GM12875 (cell line): Measurements from ENCODE around the gene OVCA2.

Experiments used
- H3K4me3 ChIP-seq: one replicate; pipeline ENCODE4 v1.5.1; 2011; ENCODE audit warnings: low read depth, low read length, control low read depth
- TF ChIP-seq, protein P1 (sequence below): IDR thresholded peaks from 2 replicates; pipeline ENCODE4 v1.5.1; 2011; ENCODE audit warnings: low read depth, mild to moderate bottlenecking, control low read depth, inconsistent platforms, low read length, moderate library complexity, borderline replicate concordance; ENCODE audit not compliant: insufficient read depth

The OVCA2 gene

DNA sequence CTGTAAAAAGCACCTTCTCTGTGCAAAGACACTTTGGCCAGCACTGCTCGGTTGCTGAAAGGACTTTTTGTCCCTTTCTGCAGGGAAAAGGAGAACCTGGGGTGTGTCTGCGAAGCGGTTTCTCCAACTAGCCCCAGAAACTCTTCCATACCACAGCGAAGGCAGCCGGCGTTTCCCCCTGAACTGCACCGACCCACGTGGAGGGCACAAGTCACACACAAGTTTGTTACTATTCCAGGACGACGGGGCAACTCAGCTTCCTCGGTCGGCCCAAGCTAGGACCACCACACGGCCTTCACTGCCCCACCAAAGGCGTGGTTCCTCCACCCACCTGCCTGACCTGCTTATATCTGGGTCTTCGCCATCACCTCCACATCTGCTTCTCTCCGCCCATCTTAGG is 18.6 kb upstream of the OVCA2 start:
- TF ChIP-seq, protein P1, sequence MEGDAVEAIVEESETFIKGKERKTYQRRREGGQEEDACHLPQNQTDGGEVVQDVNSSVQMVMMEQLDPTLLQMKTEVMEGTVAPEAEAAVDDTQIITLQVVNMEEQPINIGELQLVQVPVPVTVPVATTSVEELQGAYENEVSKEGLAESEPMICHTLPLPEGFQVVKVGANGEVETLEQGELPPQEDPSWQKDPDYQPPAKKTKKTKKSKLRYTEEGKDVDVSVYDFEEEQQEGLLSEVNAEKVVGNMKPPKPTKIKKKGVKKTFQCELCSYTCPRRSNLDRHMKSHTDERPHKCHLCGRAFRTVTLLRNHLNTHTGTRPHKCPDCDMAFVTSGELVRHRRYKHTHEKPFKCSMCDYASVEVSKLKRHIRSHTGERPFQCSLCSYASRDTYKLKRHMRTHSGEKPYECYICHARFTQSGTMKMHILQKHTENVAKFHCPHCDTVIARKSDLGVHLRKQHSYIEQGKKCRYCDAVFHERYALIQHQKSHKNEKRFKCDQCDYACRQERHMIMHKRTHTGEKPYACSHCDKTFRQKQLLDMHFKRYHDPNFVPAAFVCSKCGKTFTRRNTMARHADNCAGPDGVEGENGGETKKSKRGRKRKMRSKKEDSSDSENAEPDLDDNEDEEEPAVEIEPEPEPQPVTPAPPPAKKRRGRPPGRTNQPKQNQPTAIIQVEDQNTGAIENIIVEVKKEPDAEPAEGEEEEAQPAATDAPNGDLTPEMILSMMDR: no peak

DNA sequence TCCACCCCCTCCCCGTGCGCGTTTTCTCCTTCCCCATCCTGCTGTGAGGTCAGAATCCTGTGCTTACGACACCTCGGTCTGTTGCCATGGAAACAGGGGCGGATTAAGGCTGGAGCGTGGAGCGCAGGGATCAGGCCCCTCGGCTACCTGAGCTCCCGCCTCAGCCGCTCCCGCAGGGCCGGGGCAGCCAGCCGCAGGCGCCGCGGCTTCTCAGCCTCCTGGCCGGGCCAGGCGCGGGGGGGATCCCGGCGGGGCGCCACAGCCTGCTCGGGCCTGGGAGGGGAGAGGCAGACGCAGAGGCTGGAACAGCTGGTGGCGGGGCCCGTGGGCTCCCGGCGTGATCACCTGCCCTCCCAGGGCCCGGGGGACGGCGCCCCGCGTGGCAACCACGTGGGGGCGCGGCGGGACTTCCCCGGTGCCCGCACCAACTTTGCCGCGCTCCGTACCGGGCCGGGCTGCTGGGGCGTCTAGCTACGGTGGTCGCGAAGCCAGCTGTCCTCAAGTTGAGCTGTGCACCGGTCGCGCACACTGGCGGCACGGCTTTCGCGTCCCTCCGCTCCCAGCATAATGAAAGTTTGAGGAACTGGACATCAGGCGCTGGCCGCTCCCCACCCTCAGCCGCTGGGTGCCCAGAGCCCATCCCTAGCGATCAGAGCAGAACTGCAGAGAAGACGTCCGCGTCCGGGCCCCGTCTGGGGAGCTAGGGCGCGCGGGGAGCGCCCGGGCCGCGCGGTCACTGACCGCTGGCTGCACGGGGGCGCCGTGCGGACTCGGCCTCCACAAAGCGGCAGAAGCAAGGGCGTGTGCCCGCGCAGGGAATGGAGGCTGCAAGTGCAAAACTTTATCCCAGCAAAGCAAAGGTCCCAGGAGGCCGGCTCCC is 17.9 kb upstream of the OVCA2 start:
- TF ChIP-seq, protein P1: no peak
- H3K4me3 ChIP-seq: no peak overlapping the region

More for the DNA sequence above, 18.6 kb upstream of the OVCA2 start:
- H3K4me3 ChIP-seq: no peak overlapping the region

DNA sequence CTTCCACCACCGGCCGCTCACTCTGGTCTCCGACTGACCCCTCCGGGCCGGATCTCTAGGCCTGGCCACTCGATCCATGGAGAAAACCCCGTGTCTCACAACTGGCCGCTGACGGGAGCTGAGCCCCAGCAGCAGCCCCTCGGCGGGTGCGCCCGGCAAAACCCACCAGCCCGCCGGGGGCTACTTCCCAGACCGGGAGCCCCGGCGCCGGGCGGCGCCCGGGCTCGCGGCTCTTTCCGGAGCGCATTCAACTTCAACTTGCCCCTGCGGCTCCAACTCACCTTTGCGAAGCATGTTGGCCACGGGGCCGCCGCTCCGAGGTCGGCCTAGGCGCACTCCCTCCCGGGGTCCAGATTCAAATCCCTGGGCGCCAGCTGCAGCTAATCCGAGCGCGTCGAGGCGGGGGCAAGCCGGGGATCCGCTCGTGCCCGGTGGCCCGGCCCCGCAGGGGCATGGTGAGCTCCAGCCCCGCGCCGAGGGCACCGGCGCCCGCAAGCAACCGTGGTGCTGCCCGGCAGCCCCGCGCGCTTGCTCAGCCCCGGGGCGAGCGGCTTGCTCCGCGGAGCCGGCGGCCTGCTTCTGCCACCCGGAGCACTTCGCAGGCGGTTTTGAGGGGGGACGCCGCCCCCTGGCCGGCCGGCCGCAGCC is 17.1 kb upstream of the OVCA2 start:
- peak overlapping the region; percentile 43 for H3K4me3 ChIP-seq

DNA sequence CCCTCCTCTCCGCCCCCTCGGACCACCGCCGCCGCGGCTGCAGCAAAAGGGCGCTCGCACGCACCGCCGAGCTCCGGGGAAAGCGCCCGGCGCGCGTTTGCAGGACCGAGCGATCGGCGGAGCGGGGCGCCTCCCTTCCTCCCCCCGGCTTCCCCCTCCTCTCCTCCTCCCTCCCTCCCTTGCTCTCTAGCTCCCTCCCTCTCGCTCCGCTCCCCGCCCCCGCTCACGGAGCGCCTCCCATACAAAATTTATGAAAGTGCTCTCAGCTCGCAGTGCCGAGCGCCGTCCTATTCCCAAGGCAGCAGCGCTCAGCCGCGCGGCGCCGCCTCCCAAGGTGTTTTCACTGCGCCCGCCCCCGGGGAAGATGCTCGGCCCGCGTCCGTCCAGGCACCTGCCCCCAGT is 16.6 kb upstream of the OVCA2 start, which contains the start of gene RTN4RL1:
Gene RTN4RL1 (minus strand): TSS at position 115 of the 402 bp plus-strand sequence. CDS start 469 bp downstream, outside the sequence.
- peak within 1 kb of the TSS; percentile 43 for H3K4me3 ChIP-seq
- TF ChIP-seq, protein P1: no peak

More for the DNA sequence above, 17.1 kb upstream of the OVCA2 start:
- TF ChIP-seq, protein P1: no peak

DNA sequence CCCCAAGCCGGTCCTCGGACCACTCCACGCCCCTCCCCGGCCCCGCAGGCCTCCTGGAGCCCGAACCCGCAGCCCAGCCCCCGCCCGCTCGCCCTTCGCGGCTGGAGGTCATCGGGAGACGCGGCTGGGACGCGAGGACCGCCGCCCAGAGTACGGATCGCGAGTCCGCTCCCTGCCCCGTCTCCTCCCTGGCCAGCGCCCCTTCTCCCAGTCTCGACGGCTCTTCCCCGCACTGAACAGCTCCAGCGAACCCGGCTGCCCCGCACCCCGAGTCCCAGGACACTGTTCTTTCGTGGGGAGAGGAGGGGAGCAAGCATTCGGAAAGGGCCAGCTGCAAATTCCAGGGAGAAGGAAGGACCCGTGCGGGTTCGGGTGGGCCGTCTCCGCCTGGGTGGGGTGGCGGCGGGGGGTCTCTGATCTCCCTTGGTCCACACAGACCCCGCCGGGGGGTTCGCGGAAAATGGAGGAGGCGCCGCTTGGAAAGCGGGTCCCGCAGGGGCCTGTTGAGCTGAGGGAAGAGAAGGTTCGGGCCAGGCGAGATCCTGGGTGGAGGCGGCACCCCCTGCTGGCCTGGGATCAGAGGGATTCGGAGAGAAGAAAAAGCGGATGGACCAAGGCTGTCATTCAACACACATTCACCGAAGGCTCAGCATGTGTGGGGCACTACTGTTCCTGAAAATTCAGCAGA is 16.1 kb upstream of the OVCA2 start:
- TF ChIP-seq, protein P1: peak; percentile 32; the same call in 1 of the 2 replicates
- H3K4me3 ChIP-seq: peak overlapping the region; percentile 43

DNA sequence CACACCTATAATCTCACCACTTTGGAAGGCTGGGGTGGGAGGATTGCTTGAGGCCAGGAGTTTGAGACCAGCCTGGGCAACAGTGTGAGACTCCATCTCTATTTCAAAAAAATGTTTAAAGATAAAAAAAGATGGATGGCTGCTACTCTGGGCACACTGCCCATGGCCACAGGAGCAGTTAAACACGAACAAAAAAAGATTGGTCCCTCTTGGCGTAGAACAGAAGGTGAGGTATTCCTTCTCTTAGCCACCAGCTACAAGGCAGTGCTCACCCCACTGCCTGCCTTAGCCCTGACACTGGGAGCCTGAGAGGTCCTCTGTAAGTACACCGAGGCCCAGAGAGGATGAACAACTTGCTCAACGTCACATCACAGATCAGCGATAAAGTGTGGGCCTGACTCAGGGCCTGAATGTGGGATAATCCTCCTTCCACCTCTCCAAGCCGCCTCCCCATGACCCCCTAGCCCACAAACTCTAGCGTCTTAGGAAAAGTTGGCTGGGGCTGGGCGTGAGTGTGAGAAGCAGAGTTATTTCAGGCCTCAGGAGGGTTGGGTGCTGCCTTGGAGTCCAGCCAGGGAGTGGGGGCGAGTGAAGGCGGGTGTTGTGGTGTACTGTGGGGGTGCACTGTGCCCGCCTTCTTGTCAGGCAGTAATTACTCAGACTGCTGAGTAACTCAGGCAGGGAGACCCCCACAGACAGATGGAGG is 14.1 kb upstream of the OVCA2 start:
- TF ChIP-seq, protein P1: no peak
- no peak overlapping the region for H3K4me3 ChIP-seq
